ENCODE results near the gene LIMA1. TPM values are rescaled to one million over a fixed set of nuclear protein-coding genes. Genes with fewer than 3 reads are reported as not detected.

The LIMA1 gene
- total RNA-seq, 2 experiments from 2014 or later = 4.6 to 5.1 TPM

DNA sequence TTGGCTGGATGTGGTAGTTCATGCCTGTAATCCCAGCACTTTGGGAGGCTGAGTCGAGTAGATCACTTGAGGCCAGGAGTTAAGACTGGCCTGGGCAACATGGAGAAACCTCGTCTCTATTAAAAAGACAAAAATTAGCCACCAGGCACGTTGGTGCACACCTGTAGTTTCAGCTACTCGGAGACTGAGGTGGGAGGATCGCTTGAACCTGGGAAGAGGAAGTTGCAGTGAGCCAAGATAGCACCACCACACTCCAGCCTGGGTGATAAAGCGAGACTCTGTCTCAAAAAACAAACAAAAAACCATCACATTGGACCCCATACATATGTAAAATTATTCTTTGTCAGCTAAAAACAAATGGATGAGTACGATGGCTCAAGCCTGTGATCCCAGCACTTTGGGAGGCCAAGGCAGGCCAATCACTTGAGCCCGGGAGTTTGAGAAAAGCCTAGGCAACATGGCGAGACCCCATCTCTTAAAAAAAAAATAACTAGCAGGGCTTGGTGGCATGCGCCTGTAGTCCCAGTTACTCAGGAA is 43.9 kb downstream of the LIMA1 start:
- H3K4me3 Mint-ChIP-seq = no peak overlapping the region
- POLR2A ChIA-PET = no interaction called here
- intact Hi-C loops (cut with DNase I, micrococcal nuclease) = no loop called here
- TF ChIP-seq, protein P1, sequence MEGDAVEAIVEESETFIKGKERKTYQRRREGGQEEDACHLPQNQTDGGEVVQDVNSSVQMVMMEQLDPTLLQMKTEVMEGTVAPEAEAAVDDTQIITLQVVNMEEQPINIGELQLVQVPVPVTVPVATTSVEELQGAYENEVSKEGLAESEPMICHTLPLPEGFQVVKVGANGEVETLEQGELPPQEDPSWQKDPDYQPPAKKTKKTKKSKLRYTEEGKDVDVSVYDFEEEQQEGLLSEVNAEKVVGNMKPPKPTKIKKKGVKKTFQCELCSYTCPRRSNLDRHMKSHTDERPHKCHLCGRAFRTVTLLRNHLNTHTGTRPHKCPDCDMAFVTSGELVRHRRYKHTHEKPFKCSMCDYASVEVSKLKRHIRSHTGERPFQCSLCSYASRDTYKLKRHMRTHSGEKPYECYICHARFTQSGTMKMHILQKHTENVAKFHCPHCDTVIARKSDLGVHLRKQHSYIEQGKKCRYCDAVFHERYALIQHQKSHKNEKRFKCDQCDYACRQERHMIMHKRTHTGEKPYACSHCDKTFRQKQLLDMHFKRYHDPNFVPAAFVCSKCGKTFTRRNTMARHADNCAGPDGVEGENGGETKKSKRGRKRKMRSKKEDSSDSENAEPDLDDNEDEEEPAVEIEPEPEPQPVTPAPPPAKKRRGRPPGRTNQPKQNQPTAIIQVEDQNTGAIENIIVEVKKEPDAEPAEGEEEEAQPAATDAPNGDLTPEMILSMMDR (IDR thresholded peaks at IDR 0.05) = no peak
- no peak overlapping the region for H3K27ac Mint-ChIP-seq
- no peaks in the 10 kb centered on the region for H3K27me3 Mint-ChIP-seq
- no peaks in the 10 kb centered on the region for H3K27me3 ChIP-seq (ENCODE audit: control insufficient read depth in 1 of 2, insufficient read depth in 2 of 2, low read length in 2 of 2)
- peaks cover under 1% of the 10 kb centered on the region for H3K36me3 Mint-ChIP-seq (ENCODE audit: low read depth)
- no peaks in the 10 kb centered on the region for H3K4me1 ChIP-seq (ENCODE audit: insufficient read depth, low read length)
- no peaks in the 10 kb centered on the region for H3K4me1 Mint-ChIP-seq (ENCODE audit: low read depth)
- ATAC-seq (ENCODE audit: poor library complexity) (no peak), DNase-seq (no peak)
- no peaks in the 10 kb centered on the region for H3K9me3 ChIP-seq (ENCODE audit: control insufficient read depth in 1 of 2, insufficient read depth in 1 of 2, low read length in 2 of 2)
- no peaks in the 10 kb centered on the region for H3K9me3 Mint-ChIP-seq
- H3K4me3 ChIP-seq (ENCODE audit: low read length) = no peak overlapping the region
- no peak overlapping the region for H3K27ac ChIP-seq (ENCODE audit: low read depth in 1 of 2, low read length in 2 of 2)
- CTCF ChIA-PET = no interaction called here
- no peaks in the 10 kb centered on the region for H3K36me3 ChIP-seq (ENCODE audit: insufficient read depth, low read length)

DNA sequence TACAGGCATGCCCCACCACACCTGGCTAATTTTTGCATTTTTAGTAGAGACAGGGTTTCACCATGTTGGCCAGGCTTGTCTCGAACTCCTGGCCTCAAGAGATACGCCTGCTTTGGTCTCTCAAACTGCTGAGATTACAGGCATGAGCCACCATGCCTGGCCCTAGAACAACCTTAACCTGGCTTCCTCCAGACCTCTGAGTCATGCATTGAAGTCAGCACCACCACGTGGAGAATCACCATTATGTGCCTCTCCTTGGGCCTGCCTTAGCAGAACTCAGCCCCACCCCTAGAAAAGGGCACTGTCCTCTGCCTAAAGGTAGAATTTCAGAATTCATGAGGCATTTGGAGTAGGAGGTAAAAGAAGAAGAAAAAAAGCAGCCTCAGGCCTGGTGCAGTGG is 49.0 kb downstream of the LIMA1 start:
- Mint-ChIP-seq H3K4me1 (ENCODE audit: low read depth) (no peaks in the 10 kb centered on the region), H3K27ac (no peak overlapping the region), H3K27me3 (no peaks in the 10 kb centered on the region), H3K4me3 (no peak overlapping the region), H3K9me3 (no peaks in the 10 kb centered on the region), H3K36me3 (ENCODE audit: low read depth) (no peaks in the 10 kb centered on the region)
- no peaks in the 10 kb centered on the region for H3K36me3 ChIP-seq (ENCODE audit: insufficient read depth, low read length)
- H3K4me3 ChIP-seq (ENCODE audit: low read length) = no peak overlapping the region
- DNase-seq (peak in 1 of 14 experiments; percentile 24), ATAC-seq (ENCODE audit: poor library complexity) (no peak)
- no peaks in the 10 kb centered on the region for H3K9me3 ChIP-seq (ENCODE audit: control insufficient read depth in 1 of 2, insufficient read depth in 1 of 2, low read length in 2 of 2)
- H3K27me3 ChIP-seq (ENCODE audit: control insufficient read depth in 1 of 2, insufficient read depth in 2 of 2, low read length in 2 of 2) = no peaks in the 10 kb centered on the region
- H3K27ac ChIP-seq (ENCODE audit: low read depth in 1 of 2, low read length in 2 of 2) = no peak overlapping the region
- POLR2A ChIA-PET = no interaction called here
- CTCF ChIA-PET = no interaction called here
- intact Hi-C loops (cut with DNase I, micrococcal nuclease) = no loop called here
- no peaks in the 10 kb centered on the region for H3K4me1 ChIP-seq (ENCODE audit: insufficient read depth, low read length)
- TF ChIP-seq, protein P1 (IDR thresholded peaks at IDR 0.05) = no peak

DNA sequence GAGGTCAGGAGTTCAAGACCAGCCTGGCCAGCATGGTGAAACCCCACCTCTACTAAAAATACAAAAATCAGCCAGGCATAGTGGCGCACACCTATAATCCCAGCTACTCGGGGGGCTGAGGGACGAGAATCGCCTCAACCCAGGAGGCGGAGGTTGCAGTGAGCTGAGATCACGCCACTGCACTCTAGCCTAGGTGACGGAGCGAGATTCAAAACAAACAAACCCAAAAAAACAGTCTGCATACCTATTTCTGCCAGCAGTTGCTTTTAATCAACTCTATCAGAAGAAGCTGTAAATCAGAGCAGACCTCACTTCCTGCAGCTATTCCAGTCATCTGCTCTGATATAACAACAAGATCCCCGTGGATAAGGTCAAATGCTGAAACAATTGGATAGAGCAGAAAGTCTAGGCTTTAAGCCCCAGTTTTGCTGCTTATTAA is 50.5 kb downstream of the LIMA1 start:
- Mint-ChIP-seq H3K36me3 (ENCODE audit: low read depth) (no peaks in the 10 kb centered on the region), H3K9me3 (no peaks in the 10 kb centered on the region), H3K4me3 (no peak overlapping the region), H3K27ac (no peak overlapping the region), H3K4me1 (ENCODE audit: low read depth) (no peaks in the 10 kb centered on the region), H3K27me3 (no peaks in the 10 kb centered on the region)
- no peak overlapping the region for H3K27ac ChIP-seq (ENCODE audit: low read depth in 1 of 2, low read length in 2 of 2)
- intact Hi-C loops (cut with DNase I, micrococcal nuclease) = no loop called here
- TF ChIP-seq, protein P1 (IDR thresholded peaks at IDR 0.05) = no peak
- H3K36me3 ChIP-seq (ENCODE audit: insufficient read depth, low read length) = no peaks in the 10 kb centered on the region
- no peaks in the 10 kb centered on the region for H3K9me3 ChIP-seq (ENCODE audit: control insufficient read depth in 1 of 2, insufficient read depth in 1 of 2, low read length in 2 of 2)
- DNase-seq = no peak
- H3K4me3 ChIP-seq (ENCODE audit: low read length) = no peak overlapping the region
- CTCF ChIA-PET = interaction anchor here (0.9 kb wide), 1 partner anchor 8 kb away, joined by 3 read pairs; no protein-coding TSS in a partner anchor
- no peaks in the 10 kb centered on the region for H3K27me3 ChIP-seq (ENCODE audit: control insufficient read depth in 1 of 2, insufficient read depth in 2 of 2, low read length in 2 of 2)
- no peaks in the 10 kb centered on the region for H3K4me1 ChIP-seq (ENCODE audit: insufficient read depth, low read length)
- POLR2A ChIA-PET = no interaction called here
- no peak for ATAC-seq (ENCODE audit: poor library complexity)
